Peyer's patch (tissue), 4 donors: ENCODE measurements around the gene CHCT1. TPM values are rescaled to one million over a fixed set of nuclear protein-coding genes. Genes with fewer than 3 reads are reported as not detected.
"Not testable (repeated sequence)": the region's sequence is repeated elsewhere in the genome, so short reads cannot be mapped to it uniquely, and the experiment has no call there.

Source experiments
- DNase-seq, 3 donors: peaks; one replicate each; pipeline ENCODE4 v3.0.0-alpha.2; 2017 to 2019
- H3K27ac ChIP-seq, 4 donors: fragments of 200-600 bp; sonication (generic); one replicate each; pipeline ENCODE4 v1.5.1; 2016 to 2019
- H3K27me3 ChIP-seq, 2 donors: fragments of 200-600 bp; sonication (generic); one replicate each; pipeline ENCODE4 v1.5.1; 2019
- H3K36me3 ChIP-seq, 3 donors: fragments of 200-600 bp; sonication (generic); one replicate each; pipeline ENCODE4 v1.5.1; 2016 to 2019
- H3K4me1 ChIP-seq, 4 donors: fragments of 200-600 bp; sonication (generic); one replicate each; pipeline ENCODE4 v1.5.1; 2016 to 2019
- H3K4me3 ChIP-seq, 4 donors: fragments of 200-600 bp; sonication (generic); 1 replicate in 3 of 4; 2 replicates in 1 of 4; pipeline ENCODE4 v1.5.1; 2016 to 2019; ENCODE audit warnings: mild to moderate bottlenecking in 1 of 4
- H3K9me3 ChIP-seq, 4 donors: fragments of 200-600 bp; sonication (generic); one replicate each; pipeline ENCODE4 v1.5.1; 2016 to 2019; ENCODE audit warnings: mild to moderate bottlenecking in 1 of 4
- CTCF ChIP-seq, 6 experiments: fragments of 450-650 bp in 4 of 6; fragments of 200-600 bp in 2 of 6; sonication (generic) in 1 of 6; IDR thresholded peaks; one replicate each; pipeline ENCODE4 v1.5.1; 2017 to 2019; ENCODE audit warnings: antibody characterized with exemption in 6 of 6, mild to moderate bottlenecking in 3 of 6, moderate library complexity in 1 of 6
- POLR2A ChIP-seq, 2 donors: fragments of 450-650 bp; IDR thresholded peaks; one replicate each; pipeline ENCODE4 v1.5.1; 2017; ENCODE audit warnings: antibody characterized with exemption in 2 of 2, mild to moderate bottlenecking in 2 of 2, moderate library complexity in 2 of 2
- total RNA-seq, 4 donors: library from RNA; depleted of rRNA; stranded (reverse); fragments of >200 nt; gene quantifications; one replicate each; pipeline ENCODE4 v1.1.0, GENCODE V29; 2016

CHCT1 gene
- not detected for total RNA-seq

- Histone ChIP-seq H3K4me1 (no peaks in the 10 kb centered on the region), H3K27ac (peak within 1 kb of the TSS in 2 of 4 donors; percentile 28 to 70), H3K4me3 (peak within 1 kb of the TSS; percentile 50 to 66 (median 53)), H3K36me3 (no peaks in the 10 kb centered on the region), H3K27me3 (no peaks in the 10 kb centered on the region), H3K9me3 (no peaks in the 10 kb centered on the region)
- DNase-seq: no peak
- TF ChIP-seq POLR2A (IDR thresholded peaks at IDR 0.05) (no peak), CTCF (IDR thresholded peaks at IDR 0.05) (no peak)
These were observed at the start of gene CHCT1 for GRCh38 chr17:60422162-60422665. Gene CHCT1 (plus strand): TSS chr17:60422489. CDS start chr17:60422593, 104 bp downstream.

GRCh38 chr17:60372790-60373483, 49.4 kb upstream of the CHCT1 start:
- Histone ChIP-seq H3K36me3 (no peaks in the 10 kb centered on the region), H3K9me3 (no peaks in the 10 kb centered on the region), H3K27ac (no peak overlapping the region), H3K27me3 (no peaks in the 10 kb centered on the region), H3K4me1 (no peaks in the 10 kb centered on the region), H3K4me3 (no peak overlapping the region)
- no peak for DNase-seq
- TF ChIP-seq CTCF (IDR thresholded peaks at IDR 0.05) (no peak), POLR2A (IDR thresholded peaks at IDR 0.05) (no peak)

- H3K4me3 ChIP-seq, H3K36me3 ChIP-seq, H3K27me3 ChIP-seq, DNase-seq, H3K27ac ChIP-seq, H3K9me3 ChIP-seq, H3K4me1 ChIP-seq: not testable (repeated sequence)
These were observed 44.1 kb upstream of the CHCT1 start for GRCh38 chr17:60378187-60378586.

- not testable (repeated sequence) for H3K36me3 ChIP-seq, H3K9me3 ChIP-seq, H3K27me3 ChIP-seq, H3K4me1 ChIP-seq, DNase-seq, H3K4me3 ChIP-seq, H3K27ac ChIP-seq
These were observed 42.8 kb upstream of the CHCT1 start for GRCh38 chr17:60379461-60379860.

GRCh38 chr17:60381958-60382357, 40.3 kb upstream of the CHCT1 start:
- no peaks in the 10 kb centered on the region for H3K36me3 ChIP-seq
- peaks cover 0 to 4% (median 0%) of the 10 kb centered on the region in 4 donors for H3K4me1 ChIP-seq
- TF ChIP-seq POLR2A (IDR thresholded peaks at IDR 0.05) (no peak), CTCF (IDR thresholded peaks at IDR 0.05) (no peak)
- H3K9me3 ChIP-seq: no peaks in the 10 kb centered on the region
- no peak for DNase-seq
- H3K4me3 ChIP-seq: no peak overlapping the region
- H3K27me3 ChIP-seq: no peaks in the 10 kb centered on the region
- H3K27ac ChIP-seq: no peak overlapping the region

GRCh38 chr17:60383379-60383778, 38.9 kb upstream of the CHCT1 start:
- Histone ChIP-seq H3K36me3 (no peaks in the 10 kb centered on the region), H3K4me1 (peaks cover 0 to 4% (median 0%) of the 10 kb centered on the region in 4 donors), H3K9me3 (no peaks in the 10 kb centered on the region), H3K27me3 (no peaks in the 10 kb centered on the region), H3K4me3 (no peak overlapping the region), H3K27ac (no peak overlapping the region)
- TF ChIP-seq CTCF (IDR thresholded peaks at IDR 0.05) (no peak), POLR2A (IDR thresholded peaks at IDR 0.05) (no peak)
- no peak for DNase-seq

- H3K4me1 ChIP-seq, H3K9me3 ChIP-seq, H3K27me3 ChIP-seq, H3K4me3 ChIP-seq, H3K27ac ChIP-seq, DNase-seq, H3K36me3 ChIP-seq: not testable (repeated sequence)
These were observed 37.4 kb upstream of the CHCT1 start for GRCh38 chr17:60384921-60385320.
